ENCODE results near the gene EHD1.
A peak's percentile ranks its signal among the peaks of the same experiment; 100 is the strongest.

Gene EHD1

GRCh38 chr11:64845129-64845775 is 33.2 kb downstream of the EHD1 start:
- no peak for DNase-seq (ENCODE audit: extremely low read depth in 1 of 2, low read depth in 1 of 2)

DNA sequence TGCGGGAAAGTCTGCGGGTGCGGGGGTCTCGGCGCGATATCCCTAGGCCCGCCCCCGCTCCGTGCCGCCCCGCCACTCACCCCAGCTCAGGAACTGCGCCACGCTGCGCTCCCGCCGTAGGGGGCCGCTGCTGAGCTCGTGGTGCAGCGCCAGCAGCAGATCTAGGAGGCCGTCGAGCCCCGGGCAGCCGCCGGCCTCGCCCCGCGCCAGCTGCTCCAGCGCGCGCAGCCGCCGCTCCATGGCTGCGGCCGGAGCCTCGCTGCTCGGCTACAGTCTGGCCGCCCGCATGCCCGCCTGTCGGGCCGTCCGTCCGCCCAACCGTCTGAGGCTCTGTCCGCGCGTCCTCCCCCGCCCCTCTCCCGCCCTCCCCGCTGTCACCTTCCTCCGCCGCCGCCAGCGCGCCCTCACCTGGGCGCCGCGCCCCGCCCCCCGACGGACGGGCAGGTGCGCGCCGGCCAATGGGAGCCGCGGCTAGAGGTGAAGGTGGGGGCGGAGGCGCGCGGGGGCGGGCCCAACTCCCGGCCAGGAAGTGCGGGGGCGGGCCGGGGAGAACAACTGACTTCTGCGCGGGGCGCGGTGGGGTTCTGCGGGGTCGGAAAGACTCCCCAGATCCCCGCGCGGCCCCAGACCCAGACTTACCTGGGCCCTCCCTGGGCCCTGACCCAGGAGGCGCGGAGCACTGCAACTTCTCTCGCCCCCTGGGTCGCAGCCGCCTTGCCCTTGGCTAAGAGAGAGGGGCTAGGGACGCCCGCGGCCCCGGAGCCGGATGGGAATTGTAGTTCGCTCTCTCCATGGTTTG is 33.9 kb downstream of the EHD1 start, which contains the start of gene CDC42BPG:
CDC42BPG (minus strand) TSS at position 324 of the 799 bp plus-strand sequence; CDS start at position 240, 84 bp downstream.
- DNase-seq (ENCODE audit: extremely low read depth in 1 of 2, low read depth in 1 of 2), result peak in 1 of 2 donors; percentile 35

DNA sequence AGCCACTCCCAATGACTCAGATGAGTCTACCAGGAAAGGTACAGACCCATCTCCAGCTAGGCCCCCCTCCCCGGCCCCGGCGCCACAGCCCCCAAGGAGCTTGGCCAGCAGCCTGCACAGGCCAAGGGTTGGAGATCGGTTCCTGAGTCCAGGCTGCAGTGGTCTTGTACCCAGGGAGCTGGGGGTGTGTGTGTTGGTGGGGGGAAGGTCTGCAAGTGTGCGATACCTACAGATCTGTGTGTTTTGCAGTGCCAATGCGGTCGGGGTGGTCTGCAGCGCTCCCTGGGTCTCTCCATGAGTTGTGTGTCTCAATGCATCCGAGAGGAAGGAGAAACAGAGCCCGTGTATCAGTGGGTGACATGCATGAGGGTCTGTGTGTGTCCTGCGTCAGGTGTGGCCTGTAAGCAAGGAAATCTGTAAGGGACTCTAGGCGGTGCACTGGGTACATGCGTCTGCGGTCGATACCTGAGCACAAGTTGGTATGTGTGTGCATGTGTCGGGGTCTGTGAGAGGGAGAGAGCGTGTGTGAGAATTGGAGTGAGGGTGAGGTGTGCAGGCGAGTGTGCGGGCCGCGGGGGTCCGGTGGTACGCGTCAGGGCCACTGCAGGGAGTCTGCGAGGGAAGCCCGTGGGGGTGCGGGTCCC is 34.6 kb downstream of the EHD1 start:
- DNase-seq (ENCODE audit: extremely low read depth in 1 of 2, low read depth in 1 of 2), result no peak

DNA sequence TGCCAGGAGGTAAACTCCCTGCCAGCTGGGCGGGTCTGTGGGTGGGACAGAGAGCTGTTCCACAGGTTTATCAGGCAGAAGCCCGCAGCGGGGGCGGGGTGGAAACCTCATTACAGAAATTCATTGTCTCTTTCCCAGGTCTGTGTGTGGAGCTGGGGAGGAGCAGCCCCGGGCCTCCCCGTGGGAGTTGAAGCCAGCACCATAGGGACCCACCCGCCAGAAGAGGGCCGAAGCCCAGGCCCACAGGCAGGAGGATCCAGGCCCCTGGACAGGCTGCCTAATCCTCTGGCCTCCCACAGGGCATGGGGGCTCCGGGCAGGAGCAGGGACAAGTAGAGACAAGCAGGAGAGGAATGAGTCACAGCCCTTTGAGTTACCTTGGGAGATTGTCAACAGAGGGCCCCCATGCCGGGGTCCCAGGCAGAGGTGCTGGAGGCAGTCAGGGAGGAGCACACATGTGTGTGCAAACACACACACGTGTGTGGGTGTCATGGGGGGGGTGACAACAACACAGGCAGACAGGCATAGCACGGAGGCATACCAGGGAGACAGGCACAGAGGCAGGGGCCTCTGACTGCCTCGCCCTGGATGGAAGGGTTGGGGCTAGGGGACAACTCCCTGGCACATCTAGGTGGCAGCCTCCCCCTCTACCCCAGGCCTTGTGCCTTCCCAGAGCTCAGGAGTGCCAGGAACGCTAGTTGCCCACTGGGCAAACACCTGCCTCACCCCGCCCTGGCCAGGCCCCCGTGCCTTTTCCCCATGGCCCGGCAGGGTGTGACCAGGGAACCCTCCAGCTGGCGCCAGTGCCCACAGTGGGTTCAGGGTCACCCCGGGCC is 35.4 kb downstream of the EHD1 start:
- DNase-seq (ENCODE audit: extremely low read depth in 1 of 2, low read depth in 1 of 2), result no peak

- no peak for DNase-seq (ENCODE audit: extremely low read depth in 1 of 2, low read depth in 1 of 2)
These were observed 36.1 kb downstream of the EHD1 start for GRCh38 chr11:64842366-64842759.

GRCh38 chr11:64841592-64842365 is 36.6 kb downstream of the EHD1 start:
- no peak for DNase-seq (ENCODE audit: extremely low read depth in 1 of 2, low read depth in 1 of 2)

DNA sequence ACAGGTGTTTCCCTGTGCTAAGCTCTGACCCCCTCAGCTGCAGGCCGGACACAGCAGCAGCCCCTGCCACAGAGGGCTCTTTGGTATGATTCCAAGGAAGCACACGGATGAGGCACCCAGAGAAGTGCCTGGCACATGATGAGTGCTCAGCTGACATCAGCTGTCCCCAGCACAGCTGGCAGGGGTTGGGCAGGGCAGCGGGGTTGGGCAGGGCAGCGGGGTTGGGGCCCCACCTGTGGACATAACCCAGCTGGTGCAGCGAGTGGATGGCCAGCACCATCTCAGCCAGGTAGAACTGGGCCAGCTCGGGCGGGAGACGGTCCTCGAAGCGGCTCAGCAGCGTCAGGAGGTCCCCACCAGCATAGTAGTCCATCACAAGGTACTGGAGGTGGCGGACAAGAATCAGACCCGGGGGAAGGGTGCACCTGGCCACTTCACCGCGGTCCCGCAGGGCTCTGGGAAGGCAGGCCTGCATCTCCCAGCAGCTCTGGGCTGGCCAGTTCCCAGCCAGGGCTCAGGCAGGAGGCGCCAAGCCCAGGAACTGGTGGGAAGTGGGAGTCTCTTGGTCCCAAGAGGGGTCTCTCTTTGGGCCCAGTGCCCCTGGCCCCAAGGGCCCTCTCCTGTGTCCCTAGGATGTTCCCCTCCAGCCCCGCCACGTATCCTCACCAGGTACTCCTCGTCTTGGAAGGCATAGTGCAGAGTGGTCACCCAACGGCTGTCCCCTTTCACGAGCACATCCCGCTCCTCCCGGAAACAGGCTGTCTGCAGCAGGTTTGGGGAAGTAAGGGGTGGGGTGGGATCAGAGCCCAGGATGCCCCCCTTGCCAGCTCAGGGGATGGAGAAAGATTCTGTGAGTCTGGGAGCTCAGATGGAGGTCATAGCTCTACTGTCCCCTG is 38.3 kb downstream of the EHD1 start:
- no peak for DNase-seq (ENCODE audit: extremely low read depth in 1 of 2, low read depth in 1 of 2)

GRCh38 chr11:64839335-64839734 is 39.1 kb downstream of the EHD1 start:
- no peak for DNase-seq (ENCODE audit: extremely low read depth in 1 of 2, low read depth in 1 of 2)

DNA sequence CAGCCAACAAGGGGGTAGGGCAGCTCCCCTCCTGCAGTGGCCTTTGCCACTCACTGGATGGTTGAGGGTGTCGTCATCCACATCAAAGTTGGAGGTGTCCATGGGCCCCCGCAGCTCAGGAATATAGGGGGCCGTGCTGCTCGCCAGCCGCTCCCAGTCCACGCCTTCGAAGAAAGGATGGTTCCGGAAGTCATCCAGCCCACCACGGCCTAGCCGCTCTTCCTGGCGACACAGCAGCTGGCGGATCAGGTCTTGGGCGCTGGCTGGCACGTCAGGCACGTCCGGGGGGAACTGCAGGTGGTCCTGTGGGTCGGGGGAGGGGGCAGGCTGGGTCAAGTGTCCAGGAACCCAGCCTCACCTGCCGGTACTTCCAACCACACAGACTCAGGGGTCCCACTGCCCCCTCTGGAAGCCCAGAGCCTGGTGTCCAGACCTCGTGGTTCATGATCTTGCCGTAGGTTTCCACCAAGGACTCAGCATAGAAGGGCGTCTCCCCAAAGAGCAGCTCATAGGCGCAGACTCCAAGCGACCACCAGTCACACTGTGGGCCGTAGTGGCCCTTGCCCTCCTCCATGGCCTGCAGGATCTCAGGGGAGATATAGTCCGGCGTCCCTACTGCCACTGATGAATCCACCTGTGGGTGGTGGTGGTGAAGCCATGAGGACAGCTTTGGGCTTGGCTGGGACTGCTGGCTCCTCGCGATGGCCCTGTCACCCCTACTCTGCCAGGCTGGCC is 39.7 kb downstream of the EHD1 start:
- DNase-seq (ENCODE audit: extremely low read depth in 1 of 2, low read depth in 1 of 2), result no peak

DNA sequence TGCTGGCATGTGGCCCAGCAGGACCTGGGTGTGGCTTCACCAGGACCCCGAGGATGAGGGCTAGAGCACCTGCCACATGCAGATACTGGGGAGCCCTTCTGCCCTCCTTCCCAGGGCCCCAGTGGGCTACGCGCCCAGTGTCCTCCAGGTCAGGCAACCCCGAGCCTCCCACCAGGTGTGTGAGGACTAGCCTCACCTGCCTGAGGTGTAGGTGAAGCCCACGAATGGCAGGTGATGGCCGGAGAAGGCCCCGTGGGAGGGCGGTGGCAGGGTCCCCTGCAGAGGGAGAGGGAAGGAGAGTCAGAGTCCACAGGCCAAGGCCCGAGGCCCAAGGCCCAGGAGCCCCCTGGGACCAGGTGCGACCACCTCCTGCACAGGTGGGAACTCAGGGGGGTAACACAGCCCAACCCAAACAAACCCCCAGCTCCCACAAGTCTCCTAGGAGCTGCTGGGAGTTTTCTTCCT is 40.5 kb downstream of the EHD1 start:
- no peak for DNase-seq (ENCODE audit: extremely low read depth in 1 of 2, low read depth in 1 of 2)

DNA sequence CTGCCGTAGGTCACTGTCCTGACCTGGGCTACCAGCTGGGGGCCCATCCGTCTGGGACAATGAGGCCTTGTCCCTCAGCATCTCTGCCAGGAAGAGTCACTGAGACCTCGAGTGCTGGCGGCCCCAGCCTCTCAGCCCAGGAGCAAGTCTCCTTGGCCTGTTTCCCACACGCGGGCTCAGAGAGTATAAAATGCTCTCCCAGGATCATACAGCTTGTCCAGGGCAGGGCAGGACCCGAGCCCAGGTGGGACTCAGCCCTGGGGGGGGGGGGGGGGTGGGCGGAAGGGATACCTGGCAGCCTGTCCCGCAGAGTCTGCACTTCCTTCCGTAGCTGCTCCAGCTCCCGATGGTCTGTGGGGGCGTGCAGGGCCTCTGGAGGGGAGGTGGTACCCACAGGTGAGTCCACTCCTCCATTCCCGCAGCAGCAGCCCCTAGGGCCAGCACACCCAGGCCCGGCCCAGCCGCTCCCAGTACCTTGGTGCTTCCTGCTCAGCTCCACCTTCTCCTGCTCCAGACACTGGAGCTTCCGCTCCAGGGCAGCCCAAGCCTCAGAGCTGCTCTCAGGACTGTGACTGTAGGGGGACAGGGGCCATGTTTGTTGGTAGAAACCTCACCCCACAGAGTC is 41.9 kb downstream of the EHD1 start:
- no peak for DNase-seq (ENCODE audit: extremely low read depth in 1 of 2, low read depth in 1 of 2)

GRCh38 chr11:64835616-64836447 is 42.6 kb downstream of the EHD1 start:
- DNase-seq (ENCODE audit: extremely low read depth in 1 of 2, low read depth in 1 of 2), result no peak

- no peak for DNase-seq (ENCODE audit: extremely low read depth in 1 of 2, low read depth in 1 of 2)
These were observed 43.5 kb downstream of the EHD1 start for GRCh38 chr11:64834723-64835615.

- no peak for DNase-seq (ENCODE audit: extremely low read depth in 1 of 2, low read depth in 1 of 2)
These were observed 44.2 kb downstream of the EHD1 start for GRCh38 chr11:64834031-64834722.

DNA sequence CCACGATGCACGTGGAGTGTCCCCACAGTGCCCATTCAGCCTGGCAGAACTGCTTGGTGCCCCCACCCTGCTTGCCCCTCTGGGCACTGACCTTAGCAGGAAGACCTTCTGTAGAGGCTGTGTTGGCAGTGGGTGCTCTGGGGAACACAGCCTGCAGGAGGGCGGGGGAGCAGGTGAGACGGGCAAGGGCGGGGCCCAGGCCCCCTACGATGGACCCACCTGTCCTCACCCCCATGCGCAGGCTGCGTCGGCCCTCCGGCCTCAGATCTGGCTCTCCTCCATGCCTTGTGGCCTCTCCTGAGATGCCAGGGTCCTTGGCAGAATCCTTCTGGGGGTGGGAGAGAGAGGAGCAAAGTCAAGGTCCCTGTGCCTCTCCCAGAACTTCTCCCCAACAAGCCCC is 44.9 kb downstream of the EHD1 start:
- DNase-seq (ENCODE audit: extremely low read depth in 1 of 2, low read depth in 1 of 2), result no peak

GRCh38 chr11:64833198-64833502 is 45.3 kb downstream of the EHD1 start:
- no peak for DNase-seq (ENCODE audit: extremely low read depth in 1 of 2, low read depth in 1 of 2)

Data from stimulated activated CD8-positive, alpha-beta memory T cell treated with anti-CD3 and anti-CD28 coated beads, Interleukin-7, amount 100 ng/mL, for 48 hours (primary cell).